Stimulated activated CD4-positive, alpha-beta T cell treated with anti-CD3 and anti-CD28 coated beads, Interleukin-12 subunit alpha, Interleukin-12 subunit beta, amount 100 ng/mL, for 24 hours (primary cell): ENCODE results near the gene CCDC137.

Experiments
- DNase-seq, 2 experiments: peaks; one replicate each; pipeline ENCODE4 v3.0.0-alpha.2; 2020; ENCODE audit warnings: low read depth in 2 of 2

Gene CCDC137

GRCh38 chr17:81715872-81716673 is 49.5 kb downstream of the CCDC137 start:
- DNase-seq, result no peak

- DNase-seq, result no peak
Observed at GRCh38 chr17:81716674-81716996, 50.1 kb downstream of the CCDC137 start.

- DNase-seq, result no peak
Observed at GRCh38 chr17:81717049-81717765, 50.7 kb downstream of the CCDC137 start.

GRCh38 chr17:81717766-81718089 is 51.2 kb downstream of the CCDC137 start:
- no peak for DNase-seq

GRCh38 chr17:81719410-81720266 is 53.1 kb downstream of the CCDC137 start:
- no peak for DNase-seq

- DNase-seq, result no peak
Observed at GRCh38 chr17:81720267-81721071, 53.9 kb downstream of the CCDC137 start.

GRCh38 chr17:81722184-81723120 is 55.9 kb downstream of the CCDC137 start:
- no peak for DNase-seq
